ENCODE measurements around the gene CPA5. TPM values are rescaled to one million over a fixed set of nuclear protein-coding genes. Genes with fewer than 3 reads are reported as not detected.

The CPA5 gene
- total RNA-seq, 1 donor from 2014 or later: not detected

DNA sequence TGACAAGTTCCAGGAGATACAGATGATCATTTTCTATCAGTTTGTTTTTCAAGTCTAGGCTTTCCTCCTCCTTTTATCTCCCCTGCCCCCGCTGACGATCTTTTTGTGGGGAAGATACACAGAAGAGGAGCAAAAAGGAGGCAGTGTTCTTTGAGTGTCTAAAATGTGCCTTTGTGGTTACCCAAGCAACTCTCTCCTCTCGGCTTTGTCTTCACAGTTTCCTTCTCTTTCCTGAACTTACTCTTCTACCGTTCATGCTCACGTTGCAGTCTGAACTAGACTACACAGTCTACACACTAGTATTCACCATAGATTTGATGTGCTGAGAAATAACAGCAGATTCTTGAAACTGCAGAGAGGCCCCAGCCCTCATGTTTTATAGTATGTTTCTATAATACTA is 72.6 kb downstream of the CPA5 start:
- Mint-ChIP-seq H3K4me1 (peaks cover 5% of the 10 kb centered on the region), H3K9me3 (no peaks in the 10 kb centered on the region), H3K4me3 (no peak overlapping the region), H3K27ac (no peak overlapping the region), H3K27me3 (no peaks in the 10 kb centered on the region), H3K36me3 (ENCODE audit: low read depth) (no peaks in the 10 kb centered on the region)
- TF ChIP-seq, protein P1, sequence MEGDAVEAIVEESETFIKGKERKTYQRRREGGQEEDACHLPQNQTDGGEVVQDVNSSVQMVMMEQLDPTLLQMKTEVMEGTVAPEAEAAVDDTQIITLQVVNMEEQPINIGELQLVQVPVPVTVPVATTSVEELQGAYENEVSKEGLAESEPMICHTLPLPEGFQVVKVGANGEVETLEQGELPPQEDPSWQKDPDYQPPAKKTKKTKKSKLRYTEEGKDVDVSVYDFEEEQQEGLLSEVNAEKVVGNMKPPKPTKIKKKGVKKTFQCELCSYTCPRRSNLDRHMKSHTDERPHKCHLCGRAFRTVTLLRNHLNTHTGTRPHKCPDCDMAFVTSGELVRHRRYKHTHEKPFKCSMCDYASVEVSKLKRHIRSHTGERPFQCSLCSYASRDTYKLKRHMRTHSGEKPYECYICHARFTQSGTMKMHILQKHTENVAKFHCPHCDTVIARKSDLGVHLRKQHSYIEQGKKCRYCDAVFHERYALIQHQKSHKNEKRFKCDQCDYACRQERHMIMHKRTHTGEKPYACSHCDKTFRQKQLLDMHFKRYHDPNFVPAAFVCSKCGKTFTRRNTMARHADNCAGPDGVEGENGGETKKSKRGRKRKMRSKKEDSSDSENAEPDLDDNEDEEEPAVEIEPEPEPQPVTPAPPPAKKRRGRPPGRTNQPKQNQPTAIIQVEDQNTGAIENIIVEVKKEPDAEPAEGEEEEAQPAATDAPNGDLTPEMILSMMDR (IDR thresholded peaks at IDR 0.05): no peak
- ATAC-seq (ENCODE audit: low read depth) (no peak), DNase-seq (no peak)
- CTCF ChIA-PET: no interaction called here
- POLR2A ChIA-PET: no interaction called here
- intact Hi-C loops (cut with micrococcal nuclease): no loop called here

DNA sequence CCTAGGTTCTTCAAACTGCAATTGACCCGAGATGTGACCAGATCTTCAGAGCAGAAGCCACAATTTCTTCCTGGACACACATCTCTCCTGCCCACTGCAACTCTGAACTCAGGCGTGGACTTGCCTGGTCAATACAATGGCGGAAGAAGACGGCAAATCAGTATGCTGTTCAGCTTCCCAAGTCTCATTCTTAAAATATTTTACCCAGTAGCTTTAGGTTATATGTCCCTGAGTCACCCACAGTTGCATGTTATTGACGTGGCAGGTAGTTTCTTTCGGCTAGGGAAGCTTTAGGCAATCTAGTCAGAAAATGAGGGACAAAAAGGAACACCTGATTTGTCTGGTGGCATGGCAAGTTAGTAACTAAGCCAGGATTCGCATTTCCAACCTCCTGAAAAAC is 73.7 kb downstream of the CPA5 start:
- intact Hi-C loops (cut with micrococcal nuclease): no loop called here
- peaks cover 5% of the 10 kb centered on the region for H3K4me1 Mint-ChIP-seq
- POLR2A ChIA-PET: no interaction called here

More for the DNA sequence above, 73.7 kb downstream of the CPA5 start:
- no peak overlapping the region for H3K27ac Mint-ChIP-seq
- H3K9me3 Mint-ChIP-seq: no peaks in the 10 kb centered on the region
- no peaks in the 10 kb centered on the region for H3K36me3 Mint-ChIP-seq (ENCODE audit: low read depth)
- CTCF ChIA-PET: no interaction called here
- no peaks in the 10 kb centered on the region for H3K27me3 Mint-ChIP-seq
- no peak overlapping the region for H3K4me3 Mint-ChIP-seq
- TF ChIP-seq, protein P1 (IDR thresholded peaks at IDR 0.05): no peak
- DNase-seq (no peak), ATAC-seq (ENCODE audit: low read depth) (no peak)

Other genes starting within 250 kb of the CPA5 start
- 30.0 and 32.6 TPM in 2 replicates for gene TMEM209, start 139.4 kb upstream of the CPA5 start, total RNA-seq
- gene SSMEM1, start 137.0 kb upstream of the CPA5 start, total RNA-seq: not detected in 2 replicates
- not detected in 2 replicates for gene CPA2, start 78.0 kb upstream of the CPA5 start, total RNA-seq
- not detected in 2 replicates for gene CPA4, start 51.7 kb upstream of the CPA5 start, total RNA-seq
- not detected in 2 replicates for gene CPA1, start 35.7 kb downstream of the CPA5 start, total RNA-seq
- 5.1 and 6.6 TPM in 2 replicates for gene CEP41, start 96.2 kb downstream of the CPA5 start, total RNA-seq
- 7.4 and 8.1 TPM in 2 replicates for gene MEST, start 147.3 kb downstream of the CPA5 start, total RNA-seq

Measured in activated B cell treated with CpG ODN at 0.5 μM for 24 hours (primary cell).